Mesothelial cell of epicardium (in vitro differentiated cells): ENCODE results near the gene DQX1. TPM values are rescaled to one million over a fixed set of nuclear protein-coding genes. Genes with fewer than 3 reads are reported as not detected.

Experiments
- DNase-seq, 2 experiments: peaks; one replicate each; pipeline ENCODE4 v3.0.0; 2021; ENCODE audit warnings: low spot score in 2 of 2; ENCODE audit not compliant: unreplicated experiment in 2 of 2
- H3K27ac Mint-ChIP-seq: 2 replicates; pipeline ENCODE4 v1.8.0; 2021; ENCODE audit warnings: mixed read lengths
- H3K27me3 Mint-ChIP-seq: 2 replicates; pipeline ENCODE4 v1.8.0; 2021; ENCODE audit warnings: low read depth, mixed read lengths
- H3K36me3 Mint-ChIP-seq: 2 replicates; pipeline ENCODE4 v1.8.0; 2021; ENCODE audit warnings: mixed read lengths
- H3K4me1 Mint-ChIP-seq: 2 replicates; pipeline ENCODE4 v1.8.0; 2021; ENCODE audit warnings: mixed read lengths
- H3K4me3 Mint-ChIP-seq: 2 replicates; pipeline ENCODE4 v1.8.0; 2021; ENCODE audit warnings: mild to moderate bottlenecking, moderate library complexity, mixed read lengths
- H3K9me3 Mint-ChIP-seq: 2 replicates; pipeline ENCODE4 v1.8.0; 2021; ENCODE audit warnings: mixed read lengths
- total RNA-seq: library from RNA; stranded (reverse); gene quantifications from 3 replicates; pipeline ENCODE4 v1.2.1, GENCODE V29; 2021
- TF ChIP-seq, protein P1 (sequence below): fragments of 200-600 bp; sonication (generic); IDR thresholded peaks from one replicate; pipeline ENCODE4 v1.5.0; 2021; ENCODE audit warnings: antibody characterized with exemption; ENCODE audit not compliant: unreplicated experiment

Gene DQX1
- total RNA-seq, 1 donor from 2014 or later = 0.42 TPM

DNA sequence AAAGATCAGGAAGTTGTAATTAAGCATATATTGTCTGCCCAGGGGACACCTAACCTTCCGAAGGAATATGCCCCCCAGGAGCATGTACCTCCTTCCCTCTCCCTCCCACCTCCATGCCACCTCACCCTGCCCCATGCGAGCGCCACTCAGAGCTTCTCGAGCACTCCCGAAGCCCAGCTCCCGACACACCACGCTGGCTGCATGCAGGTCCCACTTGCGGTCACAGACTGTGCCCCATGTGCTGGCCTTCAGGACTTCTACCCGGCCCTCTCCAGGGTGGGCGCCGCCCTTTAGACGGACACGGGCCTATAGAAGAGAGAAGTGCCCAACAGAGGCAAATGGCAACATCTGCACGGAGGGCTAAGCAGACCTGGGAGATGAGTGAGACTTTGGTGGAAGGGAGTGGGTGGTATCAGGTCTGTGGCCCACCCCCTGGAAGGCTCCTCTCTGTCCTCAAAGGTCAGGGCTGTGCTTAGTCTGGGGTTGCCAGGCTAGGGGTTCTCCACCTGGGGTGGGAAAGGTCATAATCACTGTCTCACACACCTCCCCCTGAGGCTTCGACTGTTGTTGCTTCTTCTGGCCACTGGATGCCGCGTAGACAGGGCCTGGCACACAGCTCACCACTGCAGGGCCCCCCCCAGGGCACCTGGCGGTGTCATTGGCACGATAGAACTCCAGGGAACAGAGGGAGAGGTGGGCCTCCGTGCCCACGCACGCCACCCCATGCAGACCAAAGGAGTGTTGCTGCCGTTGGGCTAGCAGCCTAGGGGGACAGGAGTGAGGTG, 10.3 kb upstream of the DQX1 start:
- no peak overlapping the region for H3K27ac Mint-ChIP-seq
- H3K4me1 Mint-ChIP-seq = peaks cover 6% of the 10 kb centered on the region
- no peak overlapping the region for H3K4me3 Mint-ChIP-seq
- H3K36me3 Mint-ChIP-seq = no peaks in the 10 kb centered on the region
- no peak for DNase-seq
- H3K27me3 Mint-ChIP-seq = no peaks in the 10 kb centered on the region
- no peaks in the 10 kb centered on the region for H3K9me3 Mint-ChIP-seq
- TF ChIP-seq, protein P1, sequence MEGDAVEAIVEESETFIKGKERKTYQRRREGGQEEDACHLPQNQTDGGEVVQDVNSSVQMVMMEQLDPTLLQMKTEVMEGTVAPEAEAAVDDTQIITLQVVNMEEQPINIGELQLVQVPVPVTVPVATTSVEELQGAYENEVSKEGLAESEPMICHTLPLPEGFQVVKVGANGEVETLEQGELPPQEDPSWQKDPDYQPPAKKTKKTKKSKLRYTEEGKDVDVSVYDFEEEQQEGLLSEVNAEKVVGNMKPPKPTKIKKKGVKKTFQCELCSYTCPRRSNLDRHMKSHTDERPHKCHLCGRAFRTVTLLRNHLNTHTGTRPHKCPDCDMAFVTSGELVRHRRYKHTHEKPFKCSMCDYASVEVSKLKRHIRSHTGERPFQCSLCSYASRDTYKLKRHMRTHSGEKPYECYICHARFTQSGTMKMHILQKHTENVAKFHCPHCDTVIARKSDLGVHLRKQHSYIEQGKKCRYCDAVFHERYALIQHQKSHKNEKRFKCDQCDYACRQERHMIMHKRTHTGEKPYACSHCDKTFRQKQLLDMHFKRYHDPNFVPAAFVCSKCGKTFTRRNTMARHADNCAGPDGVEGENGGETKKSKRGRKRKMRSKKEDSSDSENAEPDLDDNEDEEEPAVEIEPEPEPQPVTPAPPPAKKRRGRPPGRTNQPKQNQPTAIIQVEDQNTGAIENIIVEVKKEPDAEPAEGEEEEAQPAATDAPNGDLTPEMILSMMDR = no peak

DNA sequence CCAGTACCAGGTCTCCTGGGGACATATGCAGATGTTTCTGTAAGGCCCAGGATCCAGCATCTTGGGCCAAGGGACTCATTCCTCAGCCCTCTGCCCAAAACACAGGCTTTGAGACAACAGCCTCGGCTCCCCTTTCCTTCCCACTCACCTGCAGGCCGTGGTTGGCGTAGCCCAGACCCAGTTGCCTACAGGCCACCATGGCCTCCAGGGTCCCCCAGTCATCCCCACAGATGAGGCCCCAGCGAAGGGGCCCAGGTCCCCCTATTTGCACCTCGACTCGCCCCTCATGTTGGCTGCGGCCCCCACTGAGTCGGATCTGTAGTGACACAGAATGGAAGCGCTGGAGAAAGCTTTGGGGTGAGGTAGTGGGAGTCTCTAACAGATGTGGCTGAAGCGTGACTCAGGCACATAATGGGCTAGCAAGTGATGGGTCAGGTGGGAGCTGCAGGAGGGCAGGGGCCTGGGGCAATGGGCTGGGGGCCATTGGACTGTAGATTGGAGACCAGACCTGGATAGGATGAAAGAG, 9.5 kb upstream of the DQX1 start:
- Mint-ChIP-seq H3K9me3 (no peaks in the 10 kb centered on the region), H3K27ac (no peak overlapping the region), H3K27me3 (no peaks in the 10 kb centered on the region), H3K4me3 (no peak overlapping the region), H3K4me1 (peaks cover 13% of the 10 kb centered on the region), H3K36me3 (no peaks in the 10 kb centered on the region)
- TF ChIP-seq, protein P1 = no peak
- DNase-seq = no peak

DNA sequence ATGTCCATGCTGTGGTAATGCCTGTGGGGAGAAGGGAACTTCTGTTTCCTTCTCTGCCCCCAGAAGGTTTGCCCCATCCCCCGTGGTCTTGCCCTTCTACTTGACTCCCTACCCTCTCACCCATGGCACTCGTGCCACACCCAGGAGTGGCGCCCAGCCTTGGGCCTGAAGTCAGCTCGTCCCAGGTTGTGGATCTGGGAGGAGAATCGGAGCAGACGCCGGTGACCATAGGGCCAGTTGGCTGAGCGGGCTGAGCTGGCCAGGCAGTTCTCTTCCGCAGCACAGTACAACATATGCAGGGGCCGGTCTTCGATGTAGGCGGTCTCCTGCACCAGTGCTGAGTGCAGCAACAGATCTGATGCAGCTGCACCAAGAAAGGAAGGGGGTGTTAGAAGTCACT, 8.4 kb upstream of the DQX1 start:
- no peak overlapping the region for H3K27ac Mint-ChIP-seq
- H3K9me3 Mint-ChIP-seq = no peaks in the 10 kb centered on the region
- DNase-seq = no peak
- H3K36me3 Mint-ChIP-seq = no peaks in the 10 kb centered on the region
- no peaks in the 10 kb centered on the region for H3K27me3 Mint-ChIP-seq
- H3K4me1 Mint-ChIP-seq = peaks cover 14% of the 10 kb centered on the region
- no peak overlapping the region for H3K4me3 Mint-ChIP-seq
- TF ChIP-seq, protein P1 = no peak

DNA sequence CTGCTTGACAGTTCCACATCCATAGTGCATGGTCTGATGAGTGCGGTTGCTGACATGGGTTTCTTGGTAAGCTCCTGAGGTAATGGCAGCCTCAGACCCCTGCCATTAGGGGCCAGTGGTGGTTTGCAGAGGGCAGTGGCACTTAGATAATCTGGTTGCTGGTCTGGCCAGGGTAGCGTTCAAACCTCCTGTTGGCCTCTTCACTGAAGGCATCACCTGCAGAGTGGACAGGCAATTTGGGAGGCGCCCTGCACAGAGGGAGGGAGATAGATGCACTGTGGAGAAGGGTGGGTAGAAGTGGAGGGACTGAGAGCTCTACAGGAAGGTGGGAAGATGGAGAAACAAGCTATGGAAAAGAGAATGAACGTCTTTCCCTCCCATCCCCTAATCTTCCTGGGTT, 7.4 kb upstream of the DQX1 start:
- H3K4me3 Mint-ChIP-seq = no peak overlapping the region
- TF ChIP-seq, protein P1 = no peak

DNA sequence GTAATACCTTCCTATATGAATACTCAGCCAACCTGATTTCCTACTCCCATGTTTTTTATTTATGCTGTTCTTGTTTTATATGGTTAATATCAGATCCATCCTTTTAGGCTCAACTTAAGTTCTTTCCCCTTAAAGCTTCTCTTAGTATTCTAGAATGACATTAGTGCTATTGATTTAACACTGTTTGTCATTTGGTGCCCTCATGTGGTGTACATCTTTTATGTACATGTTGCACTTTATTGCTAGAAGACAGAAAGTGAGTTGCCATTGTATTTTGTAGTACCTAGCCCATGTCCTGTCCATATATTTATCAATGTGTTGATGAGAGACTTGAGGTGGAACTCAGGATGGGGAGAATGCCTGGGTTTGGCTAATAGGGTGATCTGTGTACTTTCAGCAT, 6.2 kb upstream of the DQX1 start:
- Mint-ChIP-seq H3K36me3 (peaks cover 5% of the 10 kb centered on the region), H3K27me3 (no peaks in the 10 kb centered on the region), H3K27ac (no peak overlapping the region), H3K9me3 (no peaks in the 10 kb centered on the region), H3K4me3 (peak overlapping the region; percentile 41), H3K4me1 (peaks cover 27% of the 10 kb centered on the region)
- TF ChIP-seq, protein P1 = no peak
- DNase-seq = no peak

More for the DNA sequence above, 7.4 kb upstream of the DQX1 start:
- no peak for DNase-seq
- Mint-ChIP-seq H3K27ac (no peak overlapping the region), H3K9me3 (no peaks in the 10 kb centered on the region), H3K4me1 (peaks cover 21% of the 10 kb centered on the region), H3K36me3 (no peaks in the 10 kb centered on the region), H3K27me3 (no peaks in the 10 kb centered on the region)
